GM12878 (cell line): ENCODE data around the gene CAMK2D. TPM values are rescaled to one million over a fixed set of nuclear protein-coding genes. Genes with fewer than 3 reads are reported as not detected.

Source experiments
- ATAC-seq: fragments of 200-7000 bp; cut with Tn5 transposase; 3 replicates; pipeline ENCODE4 v1.9.1; 2020; ENCODE audit warnings: mild to moderate bottlenecking, moderate library complexity
- BruUV-seq: library from RNA; stranded (reverse); fragments of 400-500 nt; replicated peaks from 2 replicates; lab custom pipeline; 2021; lab: Mats Ljungman, UMichigan
- CTCF ChIA-PET: fragments of 300-600 bp; sonication (Branson Sonifier 250); formaldehyde crosslinking; extraction: SDS; loops from one replicate; lab custom pipeline; 2021; ENCODE audit warnings: inconsistent platforms; lab: Yijun Ruan, JAX
- POLR2A ChIA-PET: fragments of 350-600 bp; formaldehyde crosslinking; extraction: SDS; loops from one replicate; lab custom pipeline; 2021; ENCODE audit warnings: inconsistent platforms; lab: Charles Lee
- RAD21 ChIA-PET: fragments of 300-600 bp; sonication (Branson Sonifier 250); formaldehyde crosslinking; loops from one replicate; lab custom pipeline; 2023; ENCODE audit warnings: antibody characterized with exemption; ENCODE audit not compliant: unreplicated experiment; lab: Charles Lee
- SMC1A ChIA-PET: fragments of 300-600 bp; sonication (Branson Sonifier 250); formaldehyde crosslinking; loops from one replicate; lab custom pipeline; 2023; ENCODE audit not compliant: unreplicated experiment, uncharacterized antibody; lab: Charles Lee
- DNase-seq: peaks from one replicate; pipeline ENCODE4 v3.0.0-alpha.2; 2011; ENCODE audit warnings: low read depth, low spot score
- FAIRE-seq: peaks from 3 replicates; lab custom pipeline; 2011; peaks lifted over from hg19 to GRCh38; lab: Jason Lieb, UNC
- H2AFZ ChIP-seq: 2 replicates; pipeline ENCODE4 v1.6.0; 2011; ENCODE audit warnings: low read depth, low read length, control low read depth; ENCODE audit not compliant: control insufficient read depth
- H3K27ac ChIP-seq: 2 replicates; pipeline ENCODE4 v1.5.1; 2011; ENCODE audit warnings: control low read depth; ENCODE audit not compliant: control insufficient read depth, insufficient read depth
- H3K27me3 ChIP-seq, 2 experiments: replicated peaks in 1 of 2; 2 replicates each; pipeline versions ENCODE4 v1.6.0 to v1.6.1; 2011; ENCODE audit warnings: low read length in 1 of 2; ENCODE audit not compliant: control insufficient read depth in 2 of 2, insufficient read depth in 2 of 2
- H3K36me3 ChIP-seq, 2 experiments: 2 replicates each; pipeline ENCODE4 v1.5.1; 2011; ENCODE audit warnings: low read length in 1 of 2; ENCODE audit not compliant: control insufficient read depth in 2 of 2, insufficient read depth in 2 of 2
- H3K4me1 ChIP-seq: 2 replicates; pipeline ENCODE4 v1.6.1; 2011; ENCODE audit warnings: mild to moderate bottlenecking, low read length, moderate library complexity, mixed read lengths; ENCODE audit not compliant: control insufficient read depth, insufficient read depth
- H3K4me2 ChIP-seq: 2 replicates; pipeline ENCODE4 v1.6.0; 2011; ENCODE audit warnings: control low read depth; ENCODE audit not compliant: control insufficient read depth, insufficient read depth
- H3K4me3 ChIP-seq: fragments of 200-600 bp; sonication (generic); 2 replicates; pipeline ENCODE4 v1.5.1; 2016
- H3K79me2 ChIP-seq: 2 replicates; pipeline ENCODE4 v1.6.0; 2011; ENCODE audit warnings: low read length; ENCODE audit not compliant: control insufficient read depth, insufficient read depth
- H3K9ac ChIP-seq: 2 replicates; pipeline ENCODE4 v1.8.0; 2011; ENCODE audit warnings: low read length, control low read depth, mixed read lengths; ENCODE audit not compliant: control insufficient read depth, insufficient read depth
- H3K9me3 ChIP-seq: replicated peaks from 3 replicates; pipeline ENCODE4 v1.5.1; 2011; ENCODE audit warnings: mild to moderate bottlenecking, low read length; ENCODE audit not compliant: control insufficient read depth, insufficient read depth
- H4K20me1 ChIP-seq: 2 replicates; pipeline ENCODE4 v1.6.0; 2011; ENCODE audit not compliant: control insufficient read depth, insufficient read depth
- BCL11A ChIP-seq: IDR thresholded peaks from 2 replicates; pipeline ENCODE4 v1.6.1; 2011; ENCODE audit warnings: low read depth, low read length
- CEBPZ ChIP-seq: fragments of 150-350 bp; IDR thresholded peaks from 2 replicates; pipeline ENCODE4 v1.6.1; 2016; ENCODE audit warnings: low read depth, low read length
- E2F4 ChIP-seq: IDR thresholded peaks from 2 replicates; pipeline ENCODE4 v1.6.1; 2012; ENCODE audit warnings: low read depth, low read length, improper control_type of control experiment
- E2F8 ChIP-seq: fragments of 450-650 bp; IDR thresholded peaks from 2 replicates; pipeline ENCODE4 v1.6.1; 2018; ENCODE audit warnings: mild to moderate bottlenecking, low read depth, moderate library complexity; ENCODE audit not compliant: partially characterized antibody
- HDAC2 ChIP-seq: fragments of 200-600 bp; sonication (generic); IDR thresholded peaks from 2 replicates; pipeline ENCODE4 v1.6.1; 2017
- MTA2 ChIP-seq: fragments of 450-650 bp; IDR thresholded peaks from 2 replicates; pipeline ENCODE4 v1.6.1; 2016; ENCODE audit warnings: low read depth, mild to moderate bottlenecking, moderate library complexity
- MXI1 ChIP-seq: fragments of 150-350 bp; IDR thresholded peaks from 2 replicates; pipeline ENCODE4 v1.6.1; 2011; ENCODE audit warnings: low read depth, mild to moderate bottlenecking, inconsistent platforms, low read length, improper control_type of control experiment
- NFIC ChIP-seq: IDR thresholded peaks from 2 replicates; pipeline ENCODE4 v1.6.1; 2012; ENCODE audit warnings: low read depth, mild to moderate bottlenecking, inconsistent platforms, low read length, moderate library complexity
- NR2C2 ChIP-seq: IDR thresholded peaks from 2 replicates; pipeline ENCODE4 v1.6.1; 2011; ENCODE audit warnings: borderline replicate concordance, low read depth; ENCODE audit not compliant: control insufficient read depth, insufficient read length
- SUPT20H ChIP-seq: IDR thresholded peaks from 2 replicates; pipeline ENCODE4 v1.6.1; 2011; ENCODE audit warnings: low read depth, mild to moderate bottlenecking, low read length, moderate library complexity, borderline replicate concordance; ENCODE audit not compliant: control insufficient read depth
- TCF7 ChIP-seq: IDR thresholded peaks from 2 replicates; pipeline ENCODE4 v1.6.1; 2014; ENCODE audit warnings: antibody characterized with exemption, borderline replicate concordance
- ZBTB33 ChIP-seq: fragments of 450-650 bp; IDR thresholded peaks from 2 replicates; pipeline ENCODE4 v1.6.1; 2017; ENCODE audit warnings: mild to moderate bottlenecking
- WGBS: methylation state at CpG from one replicate; pipeline ENCODE4 v1.1.6; 2016; ENCODE audit warnings: low lambda C conversion rate; ENCODE audit not compliant: insufficient replicate concordance, insufficient coverage; ENCODE audit errors: missing lambda C conversion rate; 5-methylcytosine and 5-hydroxymethylcytosine counted together
- in situ Hi-C: fragments of 300-500 bp; cut with MboI; formaldehyde crosslinking; loops from 9 replicates; pipeline ENCODE4 v1.14.3; 2018; ENCODE audit warnings: mixed read lengths
- intact Hi-C: fragments of 100-400 bp; cut with micrococcal nuclease; formaldehyde crosslinking; loops from one replicate; pipeline ENCODE4 v1.14.2; 2022; ENCODE audit not compliant: unreplicated experiment
- polyA plus RNA-seq, 11 experiments: library from polyadenylated mRNA; depleted of rRNA in 4 of 11; unstranded in 6 of 11; stranded (reverse) in 5 of 11; fragments of >200 nt; fragmentation: Nextera tagmentation in 4 of 11; fragmentation: Illumina TruSeq in 1 of 11; extraction: Ambion mirVana in 4 of 11; extraction: Trizol in 1 of 11; gene quantifications; 1 replicate in 1 of 11; 2 replicates in 10 of 11; pipeline versions ENCODE4 v1.2.1 to v1.2.3, GENCODE V29; 2011 to 2016; ENCODE audit warnings: inconsistent platforms in 2 of 11, missing spikeins in 2 of 11, low read depth in 1 of 11
- total RNA-seq, 4 experiments: library from RNA; depleted of rRNA in 3 of 4; stranded (reverse); fragments of >200 nt in 3 of 4; fragmentation: Illumina TruSeq in 1 of 4; extraction: Trizol in 1 of 4; gene quantifications; 2 replicates each; pipeline versions ENCODE4 v1.2.1 to v1.2.3, GENCODE V29; 2013 to 2021

Gene CAMK2D
- total and polyA plus RNA-seq, 10 of the 15 experiments (the other 5 are each of a cell fraction or from before 2014, with no cell fraction given), result 6.9 to 88.5 (median 12.9) TPM

GRCh38 chr4:113700602-113701150 is 60.9 kb downstream of the CAMK2D start (continued):
- TF ChIP-seq ZBTB33 (no peak), MXI1 (no peak), BCL11A (no peak)

- no peaks in the 10 kb centered on the region for H3K4me1 ChIP-seq
- SMC1A ChIA-PET, result interaction anchor here (1.1 to 4.2 kb wide), 5 partner anchors 10 to 115 kb away, joined by 3 to 27 read pairs (median 4); no protein-coding TSS in a partner anchor
- H2AFZ ChIP-seq, result no peak overlapping the region
- intact Hi-C loops (no loop called here), in situ Hi-C loops (no loop called here)
- H3K79me2 ChIP-seq, result peaks cover 6% of the 10 kb centered on the region
- DNase-seq (no peak), FAIRE-seq (no peak), ATAC-seq (no peak)
- H3K9ac ChIP-seq, result no peak overlapping the region
- POLR2A ChIA-PET, result no interaction called here
- H3K4me3 ChIP-seq, result no peak overlapping the region
- BruUV-seq, result no TSS peak
- 93% methylated on average over 2 of the region's 2 CpGs for WGBS
- no peaks in the 10 kb centered on the region for H3K27me3 ChIP-seq
- no peaks in the 10 kb centered on the region; a peak in 2 of 4 replicates for H3K36me3 ChIP-seq
- no peak overlapping the region for H3K4me2 ChIP-seq
- RAD21 ChIA-PET, result no interaction called here
- CTCF ChIA-PET, result interaction anchor here (1.2 kb wide), 1 partner anchor 59 kb away, joined by 4 read pairs; no protein-coding TSS in a partner anchor
- H3K27ac ChIP-seq, result no peak overlapping the region
- no peaks in the 10 kb centered on the region; the same call in 2 of the 3 replicates for H3K9me3 ChIP-seq
- no peaks in the 10 kb centered on the region for H4K20me1 ChIP-seq
- no peak for TF ChIP-seq TCF7
- no peak for TF ChIP-seq NR2C2
- no peak for TF ChIP-seq SUPT20H
- TF ChIP-seq E2F8, result no peak
- TF ChIP-seq CEBPZ, result no peak
- no peak for TF ChIP-seq MTA2
- TF ChIP-seq E2F4, result no peak
- no peak for TF ChIP-seq NFIC
- no peak for TF ChIP-seq HDAC2
These were observed 61.8 kb downstream of the CAMK2D start for GRCh38 chr4:113699772-113700171.
